ENCODE results near the gene KIF4A. TPM values are rescaled to one million over a fixed set of nuclear protein-coding genes. Genes with fewer than 3 reads are reported as not detected.

KIF4A gene
- total and polyA plus RNA-seq, 9 of the 15 experiments (the other 6 are each of a cell fraction or from before 2014, with no cell fraction given) = 13.0 to 42.7 (median 35.9) TPM

- Histone ChIP-seq H3K4me3 (no peak overlapping the region), H3K27me3 (ENCODE audit: control insufficient read depth in 2 of 2, insufficient read depth in 2 of 2, low read length in 2 of 2) (no peaks in the 10 kb centered on the region), H3K27ac (ENCODE audit: extremely low read depth, low read depth, low read length) (no peak overlapping the region), H3K79me2 (ENCODE audit: control insufficient read depth, insufficient read depth, low read length) (peaks cover 44% of the 10 kb centered on the region), H3K9ac (ENCODE audit: insufficient read depth in 1 of 2, low read depth in 2 of 2, low read length in 2 of 2) (no peak overlapping the region), H3K4me1 (replicated peaks in 1 of 2; ENCODE audit: control insufficient read depth in 2 of 2, insufficient read depth in 2 of 2, low read length in 2 of 2) (no peaks in the 10 kb centered on the region; a peak in 1 of 5 replicates), H3K9me1 (ENCODE audit: control insufficient read depth, insufficient read depth, low read length) (no peaks in the 10 kb centered on the region), H3K9me3 (replicated peaks; ENCODE audit: control insufficient read depth, insufficient read depth, low read depth, low read length) (no peaks in the 10 kb centered on the region), H2AFZ (ENCODE audit: low read depth, low read length) (no peak overlapping the region), H3K36me3 (ENCODE audit: control insufficient read depth, insufficient read depth, low read length) (peaks cover 49% of the 10 kb centered on the region), H4K20me1 (replicated peaks; ENCODE audit: control insufficient read depth, insufficient read depth, low read length) (no peaks in the 10 kb centered on the region), H3K4me2 (ENCODE audit: insufficient read depth, low read length) (no peak overlapping the region)
- ChIA-PET CTCF (ENCODE audit: low intra/inter-chr PET ratio) (no interaction called here), POLR2A (interaction anchor here (1.5 kb wide), 1 partner anchor 9 kb away, joined by 4 read pairs; no protein-coding TSS in a partner anchor)
- in situ Hi-C loops (cut with MboI) = no loop called here
- DNase-seq (ENCODE audit: extremely low read depth in 1 of 4, low spot score in 3 of 4) = no peak
- intact Hi-C loops (cut with micrococcal nuclease) = no loop called here
- FAIRE-seq = no peak
- no TSS peak for BruUV-seq (replicated peaks)
- TF ChIP-seq ZBTB17 (CRISPR knock-in tag; IDR thresholded peaks at IDR 0.05) (no peak), XRCC5 (IDR thresholded peaks at IDR 0.05; ENCODE audit: low read depth, low read length) (no peak), L3MBTL2 (IDR thresholded peaks at IDR 0.05) (no peak), NRF1 (conservative IDR thresholded peaks at IDR 0.05 in 1 of 2, IDR thresholded peaks at IDR 0.05 in 1 of 2) (no peak), RBM15 (IDR thresholded peaks at IDR 0.05; ENCODE audit: insufficient read depth, low read length) (no peak), ELK1 (CRISPR knock-in tag; IDR thresholded peaks at IDR 0.05) (no peak), ZKSCAN1 (IDR thresholded peaks at IDR 0.05; ENCODE audit: low read depth, low read length) (no peak), VEZF1 (CRISPR knock-in tag; IDR thresholded peaks at IDR 0.05) (no peak), MTF1 (CRISPR knock-in tag; IDR thresholded peaks at IDR 0.05; ENCODE audit: borderline replicate concordance) (no peak), ATF1 (CRISPR knock-in tag; IDR thresholded peaks at IDR 0.05) (no peak), ATF1 (tag; IDR thresholded peaks at IDR 0.05) (no peak), POLR2B (IDR thresholded peaks at IDR 0.05; ENCODE audit: low read depth, partially characterized antibody) (no peak), USF1 (CRISPR knock-in tag; IDR thresholded peaks at IDR 0.05) (no peak), ZNF384 (IDR thresholded peaks at IDR 0.05; ENCODE audit: low read depth, low read length) (no peak), HMG20A (CRISPR knock-in tag; conservative IDR thresholded peaks at IDR 0.05) (no peak), BRD4 (IDR thresholded peaks at IDR 0.05) (no peak), HCFC1 (IDR thresholded peaks at IDR 0.05; ENCODE audit: low read depth, low read length) (no peak), CEBPB (tag; IDR thresholded peaks at IDR 0.05) (no peak), CHAMP1 (IDR thresholded peaks at IDR 0.05) (no peak)
- ATAC-seq = no peak
- 0% methylated on average over 1 of the region's 1 CpG for WGBS (ENCODE audit: insufficient coverage, low coverage, missing lambda C conversion rate)
Measured at GRCh38 chrX:70292788-70293187, 2.9 kb downstream of the KIF4A start.

All from K562 (cell line).